GM12891 (cell line): ENCODE results near the gene MDFI.

Source experiments
- PAX5 ChIP-seq: IDR thresholded peaks from 2 replicates; pipeline ENCODE4 v1.6.1; 2011; ENCODE audit warnings: low read length, moderate library complexity, mild to moderate bottlenecking; ENCODE audit not compliant: insufficient read depth, severe bottlenecking
- POLR2A ChIP-seq: IDR thresholded peaks from 2 replicates; pipeline ENCODE4 v1.6.1; 2011; ENCODE audit warnings: low read depth, low read length, control low read depth
- POLR2AphosphoS5 ChIP-seq: IDR thresholded peaks from 2 replicates; pipeline ENCODE4 v1.6.1; 2011; ENCODE audit warnings: low read depth, low read length, control low read depth
- POU2F2 ChIP-seq: IDR thresholded peaks from 2 replicates; pipeline ENCODE4 v1.6.1; 2011; ENCODE audit warnings: low read depth, mild to moderate bottlenecking, control low read depth, low read length, moderate library complexity
- SPI1 ChIP-seq: IDR thresholded peaks from 2 replicates; pipeline ENCODE4 v1.6.1; 2011; ENCODE audit warnings: low read depth, low read length, control low read depth
- TAF1 ChIP-seq: IDR thresholded peaks from 2 replicates; pipeline ENCODE4 v1.6.1; 2011; ENCODE audit warnings: low read depth, low read length, control low read depth

DNA sequence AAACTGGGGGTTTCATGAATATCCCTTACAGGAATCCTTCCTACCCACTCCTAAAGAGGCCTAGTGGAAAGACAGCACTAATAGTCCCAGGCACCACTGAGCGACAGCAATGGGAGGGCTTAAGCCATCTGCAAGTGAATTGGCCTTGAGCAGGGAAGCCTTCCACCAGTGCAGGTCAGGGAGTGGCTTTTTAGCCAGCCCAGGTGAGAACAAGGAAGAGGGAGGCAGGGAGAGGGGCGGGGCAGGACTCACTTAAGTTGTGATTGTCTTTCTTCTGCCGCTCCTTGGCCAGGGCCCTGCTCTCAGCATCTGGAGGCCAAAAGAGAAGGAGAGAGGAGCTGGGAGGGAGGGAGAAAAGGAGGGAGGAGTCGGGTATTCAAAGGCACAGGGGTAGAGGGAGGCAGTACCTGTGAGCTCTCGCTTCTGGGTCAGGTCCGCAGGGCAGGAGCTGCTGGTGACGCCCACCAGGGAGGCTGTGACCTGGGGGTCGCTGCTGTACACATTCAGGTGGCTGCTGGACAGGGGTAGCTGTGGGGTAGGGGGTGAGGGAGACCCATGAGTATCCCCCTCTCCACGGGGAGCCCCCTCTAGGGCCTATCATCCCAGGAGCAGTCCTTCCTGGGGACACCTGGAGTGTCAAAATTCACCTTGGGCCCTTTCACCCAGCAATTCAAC is 49.4 kb downstream of the MDFI start:
- TF ChIP-seq POLR2A = no peak
- no peak for TF ChIP-seq TAF1
- TF ChIP-seq POLR2AphosphoS5 = no peak
- TF ChIP-seq SPI1 = no peak
- TF ChIP-seq PAX5 = no peak
- TF ChIP-seq POU2F2 = no peak
